HL-60 (cell line): ENCODE data around the gene P2RX3.

Experiments
- DNase-seq, 2 experiments: peaks; one replicate each; pipeline ENCODE4 v3.0.0-alpha.2; 2010 to 2020; ENCODE audit warnings: low read depth in 1 of 2, low spot score in 1 of 2
- H3K27ac ChIP-seq: fragments of 250-450 bp; sonication (Bioruptor Pico); replicated peaks from 2 replicates; pipeline ENCODE4 v1.5.1; 2020; ENCODE audit warnings: mild to moderate bottlenecking, moderate library complexity
- H3K27me3 ChIP-seq: fragments of 250-450 bp; sonication (Bioruptor Pico); 2 replicates; pipeline ENCODE4 v1.5.1; 2021; ENCODE audit warnings: mild to moderate bottlenecking, moderate library complexity; ENCODE audit not compliant: insufficient read depth, poor library complexity, severe bottlenecking
- H3K4me3 ChIP-seq: replicated peaks from 2 replicates; pipeline ENCODE4 v1.5.1; 2011; ENCODE audit warnings: mild to moderate bottlenecking, control low read depth, low read length; ENCODE audit not compliant: insufficient read depth
- GABPA ChIP-seq: IDR thresholded peaks from 2 replicates; pipeline ENCODE4 v1.6.1; 2012; ENCODE audit warnings: low read depth
- POLR2AphosphoS5 ChIP-seq: IDR thresholded peaks from 2 replicates; pipeline ENCODE4 v1.6.1; 2012; ENCODE audit warnings: low read depth
- SPI1 ChIP-seq: IDR thresholded peaks from 2 replicates; pipeline ENCODE4 v1.6.1; 2012; ENCODE audit warnings: low read depth, mild to moderate bottlenecking, borderline replicate concordance
- TF ChIP-seq, protein P1 (sequence below): IDR thresholded peaks from one replicate; pipeline ENCODE4 v1.5.1; 2011; ENCODE audit warnings: low read length, control low read depth, inconsistent platforms; ENCODE audit not compliant: insufficient read depth
- TF ChIP-seq, protein P2 (sequence below): IDR thresholded peaks from 2 replicates; pipeline ENCODE4 v1.6.1; 2012; ENCODE audit warnings: low read depth; ENCODE audit not compliant: insufficient replicate concordance

The P2RX3 gene

DNA sequence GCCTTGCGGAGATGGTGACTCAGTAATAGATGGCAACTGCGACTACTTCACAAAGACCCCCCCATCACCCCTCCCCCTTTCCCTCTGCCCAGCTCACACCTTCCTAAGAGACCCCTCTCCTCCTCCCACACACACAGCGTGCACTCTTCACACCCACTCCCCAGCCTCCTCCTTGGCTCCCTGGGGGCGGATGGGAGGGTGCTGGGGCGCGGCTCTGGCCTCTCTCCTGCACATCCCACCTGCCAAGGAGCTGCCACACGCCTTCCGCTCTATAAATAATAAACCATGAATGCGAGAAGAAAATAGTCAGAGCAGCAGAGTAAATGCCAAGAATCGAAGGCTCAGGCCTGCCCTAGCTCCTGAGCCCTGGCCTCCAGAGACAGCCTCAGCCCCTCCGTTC lies 4.5 kb downstream of the P2RX3 start:
- no peak overlapping the region for H3K27ac ChIP-seq
- no peak for DNase-seq
- no peak overlapping the region for H3K4me3 ChIP-seq
- TF ChIP-seq POLR2AphosphoS5 (no peak), GABPA (no peak), SPI1 (no peak)
- TF ChIP-seq, protein P1, sequence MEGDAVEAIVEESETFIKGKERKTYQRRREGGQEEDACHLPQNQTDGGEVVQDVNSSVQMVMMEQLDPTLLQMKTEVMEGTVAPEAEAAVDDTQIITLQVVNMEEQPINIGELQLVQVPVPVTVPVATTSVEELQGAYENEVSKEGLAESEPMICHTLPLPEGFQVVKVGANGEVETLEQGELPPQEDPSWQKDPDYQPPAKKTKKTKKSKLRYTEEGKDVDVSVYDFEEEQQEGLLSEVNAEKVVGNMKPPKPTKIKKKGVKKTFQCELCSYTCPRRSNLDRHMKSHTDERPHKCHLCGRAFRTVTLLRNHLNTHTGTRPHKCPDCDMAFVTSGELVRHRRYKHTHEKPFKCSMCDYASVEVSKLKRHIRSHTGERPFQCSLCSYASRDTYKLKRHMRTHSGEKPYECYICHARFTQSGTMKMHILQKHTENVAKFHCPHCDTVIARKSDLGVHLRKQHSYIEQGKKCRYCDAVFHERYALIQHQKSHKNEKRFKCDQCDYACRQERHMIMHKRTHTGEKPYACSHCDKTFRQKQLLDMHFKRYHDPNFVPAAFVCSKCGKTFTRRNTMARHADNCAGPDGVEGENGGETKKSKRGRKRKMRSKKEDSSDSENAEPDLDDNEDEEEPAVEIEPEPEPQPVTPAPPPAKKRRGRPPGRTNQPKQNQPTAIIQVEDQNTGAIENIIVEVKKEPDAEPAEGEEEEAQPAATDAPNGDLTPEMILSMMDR, result no peak
- TF ChIP-seq, protein P2, sequence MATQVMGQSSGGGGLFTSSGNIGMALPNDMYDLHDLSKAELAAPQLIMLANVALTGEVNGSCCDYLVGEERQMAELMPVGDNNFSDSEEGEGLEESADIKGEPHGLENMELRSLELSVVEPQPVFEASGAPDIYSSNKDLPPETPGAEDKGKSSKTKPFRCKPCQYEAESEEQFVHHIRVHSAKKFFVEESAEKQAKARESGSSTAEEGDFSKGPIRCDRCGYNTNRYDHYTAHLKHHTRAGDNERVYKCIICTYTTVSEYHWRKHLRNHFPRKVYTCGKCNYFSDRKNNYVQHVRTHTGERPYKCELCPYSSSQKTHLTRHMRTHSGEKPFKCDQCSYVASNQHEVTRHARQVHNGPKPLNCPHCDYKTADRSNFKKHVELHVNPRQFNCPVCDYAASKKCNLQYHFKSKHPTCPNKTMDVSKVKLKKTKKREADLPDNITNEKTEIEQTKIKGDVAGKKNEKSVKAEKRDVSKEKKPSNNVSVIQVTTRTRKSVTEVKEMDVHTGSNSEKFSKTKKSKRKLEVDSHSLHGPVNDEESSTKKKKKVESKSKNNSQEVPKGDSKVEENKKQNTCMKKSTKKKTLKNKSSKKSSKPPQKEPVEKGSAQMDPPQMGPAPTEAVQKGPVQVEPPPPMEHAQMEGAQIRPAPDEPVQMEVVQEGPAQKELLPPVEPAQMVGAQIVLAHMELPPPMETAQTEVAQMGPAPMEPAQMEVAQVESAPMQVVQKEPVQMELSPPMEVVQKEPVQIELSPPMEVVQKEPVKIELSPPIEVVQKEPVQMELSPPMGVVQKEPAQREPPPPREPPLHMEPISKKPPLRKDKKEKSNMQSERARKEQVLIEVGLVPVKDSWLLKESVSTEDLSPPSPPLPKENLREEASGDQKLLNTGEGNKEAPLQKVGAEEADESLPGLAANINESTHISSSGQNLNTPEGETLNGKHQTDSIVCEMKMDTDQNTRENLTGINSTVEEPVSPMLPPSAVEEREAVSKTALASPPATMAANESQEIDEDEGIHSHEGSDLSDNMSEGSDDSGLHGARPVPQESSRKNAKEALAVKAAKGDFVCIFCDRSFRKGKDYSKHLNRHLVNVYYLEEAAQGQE, result no peak
- no peaks in the 10 kb centered on the region for H3K27me3 ChIP-seq

DNA sequence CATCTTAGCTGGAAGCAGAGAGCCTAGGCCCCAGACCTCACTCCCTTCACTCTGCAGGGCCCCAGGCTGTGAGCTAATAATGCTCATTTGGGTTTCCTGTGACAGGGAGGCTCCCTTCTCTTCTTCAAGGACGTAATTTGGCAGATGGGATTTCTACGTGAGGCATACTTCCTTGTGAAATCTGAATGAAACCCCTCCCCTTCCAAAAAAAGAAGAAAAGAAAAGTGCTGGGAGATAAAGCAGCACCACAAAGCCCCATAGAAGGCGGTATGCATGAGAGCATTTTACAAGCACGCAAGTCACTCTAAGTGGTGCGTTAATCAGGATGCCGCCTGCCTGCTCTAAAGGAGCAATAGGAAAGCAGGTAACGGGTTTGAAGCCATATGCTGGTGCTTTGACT lies 5.7 kb downstream of the P2RX3 start:
- TF ChIP-seq POLR2AphosphoS5 (no peak), GABPA (no peak), SPI1 (no peak)
- TF ChIP-seq, protein P1, result no peak
- TF ChIP-seq, protein P2, result no peak
- Histone ChIP-seq H3K27me3 (no peaks in the 10 kb centered on the region), H3K27ac (no peak overlapping the region; the same call in 1 of the 2 replicates), H3K4me3 (no peak overlapping the region)
- peak in 1 of 2 experiments; percentile 41 for DNase-seq

DNA sequence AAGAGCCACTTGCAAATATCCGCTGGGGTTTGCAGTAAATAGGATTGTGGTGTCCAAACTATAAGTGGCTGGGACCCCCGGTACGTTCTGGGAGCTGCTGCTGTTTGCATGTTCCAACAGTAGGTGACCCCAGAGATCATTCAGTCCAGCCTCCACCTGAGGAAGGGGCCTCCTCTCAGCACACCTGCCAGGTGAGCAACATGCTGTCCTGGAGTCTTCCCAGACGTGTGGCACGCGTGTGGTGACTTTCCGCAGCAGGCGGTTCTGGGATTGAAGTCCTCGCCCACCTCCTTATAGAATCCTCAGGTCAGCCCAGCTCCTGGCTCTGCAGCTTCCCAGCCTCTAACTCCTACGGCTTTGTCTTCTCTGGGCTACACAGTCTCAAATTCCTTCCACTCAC lies 6.7 kb downstream of the P2RX3 start:
- no peak for DNase-seq
- TF ChIP-seq, protein P2, result no peak
- TF ChIP-seq SPI1, result no peak
- TF ChIP-seq POLR2AphosphoS5, result no peak
- no peak for TF ChIP-seq GABPA
- TF ChIP-seq, protein P1, result no peak
- no peaks in the 10 kb centered on the region for H3K27me3 ChIP-seq
- H3K4me3 ChIP-seq, result no peak overlapping the region
- H3K27ac ChIP-seq, result no peak overlapping the region
